Measurements from ENCODE around the gene SVOPL.
"Not testable (repeated sequence)": the region's sequence is repeated elsewhere in the genome, so short reads cannot be mapped to it uniquely, and the experiment has no call there.

Gene SVOPL, protein sequence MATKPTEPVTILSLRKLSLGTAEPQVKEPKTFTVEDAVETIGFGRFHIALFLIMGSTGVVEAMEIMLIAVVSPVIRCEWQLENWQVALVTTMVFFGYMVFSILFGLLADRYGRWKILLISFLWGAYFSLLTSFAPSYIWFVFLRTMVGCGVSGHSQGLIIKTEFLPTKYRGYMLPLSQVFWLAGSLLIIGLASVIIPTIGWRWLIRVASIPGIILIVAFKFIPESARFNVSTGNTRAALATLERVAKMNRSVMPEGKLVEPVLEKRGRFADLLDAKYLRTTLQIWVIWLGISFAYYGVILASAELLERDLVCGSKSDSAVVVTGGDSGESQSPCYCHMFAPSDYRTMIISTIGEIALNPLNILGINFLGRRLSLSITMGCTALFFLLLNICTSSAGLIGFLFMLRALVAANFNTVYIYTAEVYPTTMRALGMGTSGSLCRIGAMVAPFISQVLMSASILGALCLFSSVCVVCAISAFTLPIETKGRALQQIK

DNA sequence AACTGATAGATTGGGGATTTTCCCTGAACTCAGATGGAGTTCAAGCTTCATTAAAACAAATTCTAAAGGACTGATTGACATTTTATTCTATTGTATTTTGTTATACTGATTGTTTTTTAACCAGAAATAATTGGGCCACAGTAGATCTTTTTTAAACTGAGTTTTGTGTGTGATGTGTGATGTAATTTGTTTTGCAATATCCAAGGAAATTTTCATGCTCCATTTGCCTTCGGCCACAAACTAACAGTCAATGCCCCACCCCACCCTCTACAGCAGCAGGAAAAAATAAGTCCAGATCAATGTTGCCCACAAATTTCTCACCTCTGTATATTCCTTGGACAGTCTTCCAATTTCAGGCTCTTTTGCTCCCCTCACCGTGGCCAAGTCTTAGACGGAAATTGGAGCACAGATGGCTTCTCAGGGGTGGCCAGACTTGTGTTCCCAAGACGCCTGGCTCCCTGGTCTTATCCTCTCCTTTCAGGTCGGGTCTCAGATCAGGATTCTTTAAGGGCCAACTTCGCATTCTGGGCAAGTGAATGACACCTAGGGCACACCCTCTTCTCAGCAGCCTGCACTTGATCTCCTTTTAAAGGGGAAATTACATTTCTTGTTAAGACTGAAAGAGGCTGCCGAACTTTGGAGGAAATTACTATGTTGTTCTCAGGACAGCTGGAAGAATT, at the start of gene SVOPL:
Gene SVOPL, minus strand, starts transcription at position 506 of the 680 bp plus-strand sequence. CDS start 22,317 bp downstream, outside the sequence.
- no peak for DNase-seq

- no peak for DNase-seq
Observed at GRCh38 chr7:138750473-138750872, 49.3 kb upstream of the SVOPL start.

- DNase-seq = no peak
Observed at GRCh38 chr7:138749960-138750359, 48.8 kb upstream of the SVOPL start.

DNA sequence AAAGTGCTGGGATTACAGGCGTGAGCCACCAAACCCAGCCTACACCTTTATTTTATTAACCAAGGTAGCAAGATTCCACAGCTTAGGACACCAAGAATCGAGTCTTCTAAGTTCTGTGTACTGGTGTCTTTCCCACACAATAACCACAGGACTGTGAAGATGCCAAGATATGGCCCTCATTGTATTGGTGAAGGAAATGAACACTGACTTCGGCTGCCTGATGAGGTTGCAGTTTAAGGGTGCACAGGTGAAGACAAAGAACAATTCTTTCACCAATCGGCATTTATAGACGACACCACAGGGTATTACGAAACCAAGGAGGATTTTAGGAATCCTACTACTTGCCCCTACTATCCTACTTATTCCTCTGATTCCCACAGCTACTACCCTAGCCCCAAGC, 47.5 kb upstream of the SVOPL start:
- no peak for DNase-seq

DNA sequence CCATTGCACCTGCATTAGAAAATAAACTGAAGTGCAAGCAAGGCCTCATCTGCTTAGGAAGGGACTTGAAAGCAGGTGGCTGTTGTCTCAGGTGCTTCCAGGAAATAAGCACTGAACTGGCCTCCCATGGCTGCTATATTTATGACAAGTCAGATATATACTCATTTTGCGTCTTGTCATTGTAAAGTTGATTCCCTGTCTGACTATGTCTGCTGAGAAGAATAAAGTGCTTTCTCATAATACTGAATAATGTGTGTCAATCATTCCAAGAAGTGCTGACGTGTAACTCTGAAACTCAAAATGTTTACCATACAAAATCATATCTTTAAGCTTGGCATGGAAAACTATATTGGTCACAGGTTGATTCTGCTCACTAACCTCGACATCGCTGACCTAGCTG, 44.9 kb upstream of the SVOPL start:
- DNase-seq = no peak

DNA sequence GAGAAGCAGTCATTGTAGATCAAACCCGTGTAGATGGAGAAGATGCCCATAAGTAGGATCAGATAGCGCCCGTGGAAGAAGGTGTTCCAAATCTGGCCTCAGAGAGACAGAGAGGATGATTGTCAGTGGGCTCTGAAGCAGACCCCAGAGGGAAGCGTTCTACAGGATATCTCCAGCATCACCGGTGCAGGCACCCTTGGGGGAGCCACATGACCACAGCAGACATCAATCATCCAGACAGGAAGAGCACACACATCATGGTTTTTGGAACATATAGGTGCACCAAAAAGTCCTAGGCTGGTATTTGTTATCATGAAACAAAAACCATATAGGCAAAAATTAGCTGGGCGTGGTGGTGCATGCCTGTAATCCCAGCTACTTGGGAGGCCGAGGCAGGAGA, 44.0 kb upstream of the SVOPL start:
- no peak for DNase-seq

GRCh38 chr7:138741453-138741735, 40.2 kb upstream of the SVOPL start:
- no peak for DNase-seq

- no peak for DNase-seq
Observed at GRCh38 chr7:138739859-138740258, 38.7 kb upstream of the SVOPL start.

GRCh38 chr7:138738551-138739335, 37.6 kb upstream of the SVOPL start:
- peak; percentile 75 for DNase-seq

- DNase-seq = no peak
Observed at GRCh38 chr7:138738114-138738513, 37.0 kb upstream of the SVOPL start.

- DNase-seq = no peak
Observed at GRCh38 chr7:138735399-138735798, 34.2 kb upstream of the SVOPL start.

- not testable (repeated sequence) for DNase-seq
Observed at GRCh38 chr7:138731733-138732132, 30.6 kb upstream of the SVOPL start.

DNA sequence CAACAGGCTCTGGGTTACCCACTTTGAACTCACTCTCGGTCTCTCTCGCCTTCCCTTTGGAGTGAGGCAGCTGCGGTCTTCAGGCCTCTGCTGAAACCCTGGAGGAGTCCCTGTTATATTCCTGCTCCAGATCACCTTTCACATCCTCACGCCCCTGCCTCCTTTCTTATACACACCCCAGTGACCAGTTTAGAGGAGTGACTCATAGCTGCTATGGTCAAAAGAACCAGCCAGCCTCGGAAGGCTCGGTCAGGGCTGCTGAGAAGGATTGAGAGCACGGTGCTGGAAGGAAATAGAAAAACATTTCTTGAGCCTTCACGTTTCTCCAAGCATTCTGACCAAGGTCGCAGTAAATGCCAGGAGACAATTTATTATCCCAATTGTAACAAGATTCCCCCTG, 28.3 kb upstream of the SVOPL start:
- DNase-seq = no peak

DNA sequence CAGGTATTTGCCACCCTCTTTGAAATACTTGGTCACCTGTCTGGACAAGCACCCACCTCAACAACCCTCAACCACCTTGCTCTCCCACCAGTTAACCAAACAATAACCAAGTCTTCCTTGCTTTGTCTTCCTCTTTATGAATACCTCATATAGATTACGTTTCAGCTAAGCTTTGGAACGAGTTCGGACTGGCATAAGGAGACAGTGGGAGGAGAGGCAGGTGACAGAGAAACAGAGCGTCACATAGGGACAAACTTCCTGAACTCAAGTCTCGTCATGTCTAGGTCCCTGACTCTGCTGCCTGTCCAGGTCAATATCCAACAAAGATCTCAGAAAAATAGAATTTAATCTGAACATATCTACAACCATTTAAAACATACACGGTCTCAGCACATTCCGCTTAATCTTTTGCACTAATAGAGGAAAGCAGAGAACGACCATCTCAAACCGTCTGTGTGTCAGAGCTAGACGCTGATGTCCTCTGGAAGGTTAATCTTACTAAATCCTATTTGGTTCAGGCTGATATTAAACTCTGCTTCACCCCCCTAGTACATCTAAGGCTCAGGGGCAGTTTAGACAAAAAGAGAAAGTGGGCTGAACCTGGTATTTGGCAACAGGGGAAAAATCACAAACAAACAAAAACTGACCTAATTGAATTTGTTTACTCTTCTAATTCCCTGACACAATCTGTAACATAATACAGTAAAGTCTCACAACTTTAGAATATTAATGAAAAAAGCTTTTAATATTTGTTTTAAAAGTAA, 26.4 kb upstream of the SVOPL start:
- DNase-seq = no peak

DNA sequence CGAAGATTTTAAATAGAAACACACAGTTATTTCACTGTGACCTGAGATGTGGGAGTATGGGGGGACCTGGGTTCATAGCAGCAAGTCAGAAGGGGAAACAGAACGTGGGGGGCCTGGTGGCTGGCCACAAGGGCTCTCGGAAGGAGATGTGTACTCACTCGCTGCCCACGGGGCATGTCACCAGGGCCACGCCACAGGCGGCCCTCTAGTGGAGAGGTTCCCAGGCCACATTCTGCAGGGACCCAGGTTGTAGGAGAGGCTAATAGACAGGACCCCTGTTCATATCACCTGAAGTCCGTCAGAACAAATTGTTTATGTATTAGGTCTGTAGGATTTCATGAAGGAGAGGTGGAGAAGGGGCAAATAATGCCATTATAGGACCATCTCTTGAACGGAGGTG, 25.1 kb upstream of the SVOPL start:
- no peak for DNase-seq

DNA sequence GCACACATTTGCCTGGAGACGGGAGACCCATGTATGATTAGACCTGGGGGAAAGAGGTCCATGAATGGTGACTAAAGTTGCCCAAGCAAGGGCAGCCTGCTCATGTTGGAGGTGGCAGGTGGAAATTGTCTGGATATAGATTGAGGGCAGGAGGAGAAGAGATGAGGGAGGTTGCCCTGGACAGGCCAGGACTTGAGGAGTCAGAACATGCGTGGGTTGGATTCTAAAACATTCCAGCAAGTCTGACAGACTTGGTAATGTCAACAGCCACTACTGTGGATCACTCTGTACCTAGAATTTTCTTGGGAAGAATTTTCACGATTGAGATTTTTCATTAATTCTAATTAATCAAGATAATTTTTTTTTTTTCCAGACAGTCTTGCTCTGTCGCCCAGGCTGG, 19.1 kb upstream of the SVOPL start:
- no peak for DNase-seq

GRCh38 chr7:138716889-138717288, 15.7 kb upstream of the SVOPL start:
- DNase-seq = no peak

DNA sequence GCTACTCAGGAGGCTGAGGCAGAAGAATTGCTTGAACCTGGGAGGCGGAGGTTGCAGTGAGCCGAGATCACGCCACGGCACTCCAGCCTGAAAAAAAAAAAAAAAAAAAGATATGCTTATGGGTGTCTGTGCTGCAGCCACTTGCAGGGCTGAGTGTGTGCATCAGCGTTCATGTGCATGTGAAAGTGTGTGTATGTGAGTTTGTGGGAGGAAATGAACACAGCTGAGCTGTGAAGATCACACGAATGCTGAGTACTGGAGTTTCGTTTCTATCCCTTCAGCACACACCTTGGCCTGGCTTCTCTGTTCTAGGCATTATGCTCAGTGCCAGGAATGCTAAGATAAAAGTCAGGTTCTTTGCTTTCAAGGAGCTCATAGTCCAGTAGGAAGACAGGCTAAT, 12.0 kb upstream of the SVOPL start:
- DNase-seq = no peak

DNA sequence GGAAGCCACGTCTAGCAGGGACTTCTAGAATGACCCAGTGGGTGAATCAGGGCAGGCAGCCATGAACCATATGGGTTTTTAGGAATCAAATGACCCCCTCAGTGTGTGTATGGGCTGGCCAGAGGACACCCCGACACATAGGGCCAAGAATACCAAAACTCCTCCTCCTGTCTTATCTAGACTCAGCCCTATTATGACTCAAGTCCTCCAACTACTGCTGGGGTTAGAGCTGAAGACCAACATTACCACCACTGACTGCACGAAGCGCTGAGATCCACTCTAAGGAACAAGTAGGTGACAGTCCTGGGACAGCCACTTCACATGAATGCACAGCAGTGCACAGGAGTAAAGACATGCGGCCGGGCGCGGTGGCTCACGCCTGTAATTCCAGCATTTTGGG, 11.5 kb upstream of the SVOPL start:
- DNase-seq = no peak

GRCh38 chr7:138710536-138711385, 9.6 kb upstream of the SVOPL start:
- DNase-seq = no peak

DNA sequence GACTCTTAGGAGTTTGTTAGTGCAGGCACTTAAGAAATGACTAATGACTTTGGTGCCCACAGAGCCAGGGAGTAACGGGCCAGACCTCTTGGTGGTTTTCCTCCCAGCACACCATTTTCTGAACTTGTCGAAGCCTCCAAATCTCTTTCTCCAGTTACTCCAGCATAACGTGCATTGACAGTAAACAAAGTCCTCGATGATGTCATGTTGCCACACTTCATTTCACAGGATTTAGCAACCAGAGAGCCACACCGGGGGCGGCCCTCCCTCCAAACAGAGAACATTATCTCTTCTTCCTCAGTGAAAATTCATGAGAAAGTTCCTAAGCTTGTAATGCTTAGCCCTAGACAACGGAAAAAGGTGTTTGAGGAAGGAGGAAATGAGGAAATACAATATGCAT, 4.0 kb upstream of the SVOPL start:
- DNase-seq = no peak

GRCh38 chr7:138701537-138701923, 368 bp upstream of the SVOPL start:
- no peak for DNase-seq

All from NCI-H1105 (cell line).